AG10803 (cell line): ENCODE data around the gene CACNA1S.
A peak's percentile ranks its signal among the peaks of the same experiment; 100 is the strongest.

ENCODE experiments used
- DNase-seq: peaks from one replicate; pipeline ENCODE4 v3.0.0; 2010; ENCODE audit warnings: low read depth
- H3K4me3 ChIP-seq: 2 replicates; pipeline ENCODE4 v1.5.1; 2011; ENCODE audit warnings: mild to moderate bottlenecking, low read length, control low read depth
- TF ChIP-seq, protein P1 (sequence below): conservative IDR thresholded peaks from 2 replicates; pipeline ENCODE4 v1.5.1; 2011; ENCODE audit warnings: mild to moderate bottlenecking, low read length, control low read depth, inconsistent platforms

Gene CACNA1S

GRCh38 chr1:201061049-201061448 is 51.2 kb downstream of the CACNA1S start:
- TF ChIP-seq, protein P1, sequence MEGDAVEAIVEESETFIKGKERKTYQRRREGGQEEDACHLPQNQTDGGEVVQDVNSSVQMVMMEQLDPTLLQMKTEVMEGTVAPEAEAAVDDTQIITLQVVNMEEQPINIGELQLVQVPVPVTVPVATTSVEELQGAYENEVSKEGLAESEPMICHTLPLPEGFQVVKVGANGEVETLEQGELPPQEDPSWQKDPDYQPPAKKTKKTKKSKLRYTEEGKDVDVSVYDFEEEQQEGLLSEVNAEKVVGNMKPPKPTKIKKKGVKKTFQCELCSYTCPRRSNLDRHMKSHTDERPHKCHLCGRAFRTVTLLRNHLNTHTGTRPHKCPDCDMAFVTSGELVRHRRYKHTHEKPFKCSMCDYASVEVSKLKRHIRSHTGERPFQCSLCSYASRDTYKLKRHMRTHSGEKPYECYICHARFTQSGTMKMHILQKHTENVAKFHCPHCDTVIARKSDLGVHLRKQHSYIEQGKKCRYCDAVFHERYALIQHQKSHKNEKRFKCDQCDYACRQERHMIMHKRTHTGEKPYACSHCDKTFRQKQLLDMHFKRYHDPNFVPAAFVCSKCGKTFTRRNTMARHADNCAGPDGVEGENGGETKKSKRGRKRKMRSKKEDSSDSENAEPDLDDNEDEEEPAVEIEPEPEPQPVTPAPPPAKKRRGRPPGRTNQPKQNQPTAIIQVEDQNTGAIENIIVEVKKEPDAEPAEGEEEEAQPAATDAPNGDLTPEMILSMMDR = no peak
- no peak overlapping the region for H3K4me3 ChIP-seq
- DNase-seq = no peak

- H3K4me3 ChIP-seq = no peak overlapping the region
- TF ChIP-seq, protein P1 = no peak
- no peak for DNase-seq
These were observed 51.6 kb downstream of the CACNA1S start for GRCh38 chr1:201060586-201060985.

GRCh38 chr1:201059871-201060555 is 52.2 kb downstream of the CACNA1S start:
- TF ChIP-seq, protein P1 = no peak
- DNase-seq = peak; percentile 3
- no peak overlapping the region for H3K4me3 ChIP-seq

GRCh38 chr1:201059401-201059800 is 52.8 kb downstream of the CACNA1S start:
- no peak for DNase-seq
- TF ChIP-seq, protein P1 = no peak
- no peak overlapping the region for H3K4me3 ChIP-seq

DNA sequence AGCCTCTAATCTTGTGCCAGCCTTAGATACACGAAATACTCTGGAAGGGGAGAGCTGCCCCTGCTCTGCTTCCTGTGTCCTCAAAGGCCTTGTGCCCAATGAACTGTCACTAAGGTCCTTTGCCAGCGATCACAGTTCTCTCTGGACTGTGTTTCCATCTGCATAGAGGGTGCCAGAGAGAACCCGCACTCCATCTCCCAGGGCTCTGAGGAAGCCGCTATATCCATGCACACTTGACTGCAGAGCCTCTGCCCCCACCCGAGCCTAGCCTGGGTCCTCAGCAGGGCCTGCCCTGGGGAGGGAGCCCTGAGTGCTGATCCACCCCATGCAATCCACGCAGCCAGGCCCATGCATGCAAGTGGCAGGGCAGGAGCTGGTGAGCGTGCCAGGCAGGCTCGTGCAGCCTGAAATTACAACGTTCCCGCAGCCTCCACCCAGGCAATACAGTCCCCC is 58.1 kb downstream of the CACNA1S start:
- no peak for DNase-seq
- TF ChIP-seq, protein P1 = no peak

GRCh38 chr1:201053155-201053860 is 58.9 kb downstream of the CACNA1S start:
- no peak for DNase-seq
- TF ChIP-seq, protein P1 = no peak
- H3K4me3 ChIP-seq = no peak overlapping the region

More for the DNA sequence above, 58.1 kb downstream of the CACNA1S start:
- no peak overlapping the region for H3K4me3 ChIP-seq

DNA sequence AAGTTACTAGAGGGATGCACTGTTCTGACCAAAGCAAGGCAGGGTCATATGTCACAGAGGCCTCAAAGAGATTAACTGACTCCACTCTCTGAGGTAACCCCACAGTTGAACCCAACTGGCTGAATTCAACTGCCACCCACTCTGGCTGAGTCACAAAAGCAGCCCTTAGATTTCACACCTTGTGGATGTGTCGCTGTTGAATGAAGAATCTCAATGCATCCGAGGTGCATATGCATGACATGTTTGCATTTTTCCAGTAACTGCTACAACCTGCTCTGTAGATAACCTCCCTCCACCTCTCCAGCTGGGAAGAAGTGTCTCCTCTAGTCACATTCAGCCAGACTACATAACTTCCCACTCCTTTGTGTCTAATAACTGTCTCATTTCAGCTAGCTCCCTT is 60.8 kb downstream of the CACNA1S start:
- TF ChIP-seq, protein P1 = no peak
- no peak for DNase-seq
- H3K4me3 ChIP-seq = no peak overlapping the region
